IPS-NIHi7 (cell line): Measurements from ENCODE around the gene PTTG1IP.
"Not testable (repeated sequence)": the region's sequence is repeated elsewhere in the genome, so short reads cannot be mapped to it uniquely, and the experiment has no call there.

Source experiments
- DNase-seq: peaks from one replicate; pipeline ENCODE4 v3.0.0; 2012; ENCODE audit warnings: mixed read lengths; ENCODE audit errors: extremely low spot score

Gene PTTG1IP

DNA sequence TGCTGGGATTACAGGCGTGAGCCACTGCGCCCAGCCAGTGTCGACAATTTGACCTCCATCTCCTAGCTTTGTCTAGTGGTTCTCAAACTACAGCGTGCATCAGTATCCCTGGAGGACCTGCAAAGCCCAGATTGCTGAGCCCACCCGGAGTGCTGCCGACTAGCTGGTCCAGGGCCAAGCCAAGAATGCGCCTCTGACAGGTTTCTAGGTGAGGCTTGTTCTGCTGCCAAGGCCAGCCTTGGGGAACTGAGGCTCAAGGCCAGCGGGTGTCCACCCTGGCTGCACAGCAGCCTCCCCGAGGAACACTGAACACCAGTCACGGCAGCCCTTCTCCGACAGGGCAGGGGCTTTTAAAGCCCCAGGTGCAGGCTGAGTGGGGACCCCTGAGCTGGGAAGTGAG, 9.8 kb upstream of the PTTG1IP start:
- no peak for DNase-seq

DNA sequence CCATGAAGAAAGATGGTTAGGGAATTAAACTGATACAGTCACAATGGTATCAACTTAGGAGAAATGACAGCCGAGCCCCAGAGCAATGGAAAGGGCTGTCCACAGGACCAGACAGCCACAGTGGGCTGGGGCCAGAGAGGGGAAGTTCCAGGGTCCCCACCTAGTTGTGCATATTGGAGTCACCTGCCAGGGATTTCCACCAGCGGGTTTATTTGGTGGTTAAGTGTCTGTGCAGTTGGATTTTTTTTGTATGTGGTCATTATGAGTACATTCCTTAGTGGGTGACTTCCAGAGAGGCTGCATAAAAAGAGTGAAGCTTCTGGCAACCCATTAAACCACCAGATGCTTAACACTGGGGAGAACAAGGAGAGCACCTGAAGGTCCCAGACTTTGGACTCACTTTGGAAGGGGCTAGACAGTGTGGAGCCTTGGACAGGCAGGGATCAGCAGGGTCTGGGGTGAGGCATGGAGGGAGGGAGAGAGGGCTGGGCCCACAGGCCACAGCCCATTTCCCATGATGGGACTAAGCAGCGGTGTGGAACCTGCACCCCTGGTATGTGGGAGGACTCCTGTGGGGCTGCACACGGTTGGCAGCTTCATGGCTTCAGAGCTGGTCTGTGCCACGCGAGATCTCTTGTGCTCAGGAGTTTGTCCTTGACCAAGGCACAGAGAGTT, 7.8 kb upstream of the PTTG1IP start:
- DNase-seq: no peak

DNA sequence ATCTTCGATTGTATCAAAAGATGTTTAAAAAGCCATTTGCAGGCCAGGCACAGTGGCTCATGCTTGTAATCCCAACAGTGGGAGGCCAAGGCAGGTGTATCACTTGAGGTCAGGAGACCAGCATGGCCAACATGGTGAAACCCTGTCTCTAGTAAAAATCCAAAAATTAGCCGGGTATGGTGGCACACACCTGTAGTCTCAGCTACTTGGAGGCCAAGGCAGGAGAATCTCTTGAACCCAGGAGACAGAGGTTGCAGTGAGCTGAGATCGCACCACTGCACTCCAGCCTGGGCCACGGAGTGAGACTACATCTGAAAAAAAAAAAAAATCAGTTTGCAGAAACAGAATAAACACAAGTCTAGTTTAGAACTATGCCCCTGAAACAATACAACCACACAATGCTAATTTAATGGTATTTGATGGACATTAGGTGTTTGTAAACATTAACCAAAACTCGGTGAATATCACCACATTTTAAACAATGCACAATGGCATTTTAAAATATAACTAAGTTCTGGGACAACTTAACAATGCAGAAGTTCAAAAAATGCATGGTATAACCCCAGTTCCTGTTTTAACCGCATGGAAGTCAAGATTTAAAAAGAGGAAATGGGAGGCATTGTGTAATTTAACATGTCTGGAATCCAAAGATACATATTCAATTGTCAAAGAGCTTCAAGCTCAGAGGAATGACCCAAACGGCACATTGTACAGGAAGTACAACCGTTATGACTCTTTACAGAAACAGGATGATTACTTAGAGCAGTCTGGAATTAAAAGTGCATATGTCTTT, 7.1 kb upstream of the PTTG1IP start:
- no peak for DNase-seq

DNA sequence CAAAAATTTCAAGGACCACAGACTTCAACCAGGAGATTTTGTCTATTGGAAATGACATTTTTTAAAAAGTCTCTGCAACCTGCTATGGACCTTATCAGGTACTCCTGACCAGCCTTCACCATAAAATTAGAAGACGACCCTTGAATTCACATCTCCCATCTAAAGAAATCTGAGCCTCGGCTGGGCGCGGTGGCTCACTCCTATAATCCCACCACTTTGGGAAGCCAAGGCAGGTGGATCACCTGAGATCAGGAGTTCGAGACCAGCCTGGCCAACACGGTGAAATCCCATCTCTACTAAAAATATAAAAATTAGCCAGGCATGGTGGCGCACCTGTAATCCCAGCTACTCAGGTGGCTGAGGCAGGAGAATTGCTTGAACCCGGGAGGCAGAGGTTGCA, 5.7 kb upstream of the PTTG1IP start:
- not testable (repeated sequence) for DNase-seq

DNA sequence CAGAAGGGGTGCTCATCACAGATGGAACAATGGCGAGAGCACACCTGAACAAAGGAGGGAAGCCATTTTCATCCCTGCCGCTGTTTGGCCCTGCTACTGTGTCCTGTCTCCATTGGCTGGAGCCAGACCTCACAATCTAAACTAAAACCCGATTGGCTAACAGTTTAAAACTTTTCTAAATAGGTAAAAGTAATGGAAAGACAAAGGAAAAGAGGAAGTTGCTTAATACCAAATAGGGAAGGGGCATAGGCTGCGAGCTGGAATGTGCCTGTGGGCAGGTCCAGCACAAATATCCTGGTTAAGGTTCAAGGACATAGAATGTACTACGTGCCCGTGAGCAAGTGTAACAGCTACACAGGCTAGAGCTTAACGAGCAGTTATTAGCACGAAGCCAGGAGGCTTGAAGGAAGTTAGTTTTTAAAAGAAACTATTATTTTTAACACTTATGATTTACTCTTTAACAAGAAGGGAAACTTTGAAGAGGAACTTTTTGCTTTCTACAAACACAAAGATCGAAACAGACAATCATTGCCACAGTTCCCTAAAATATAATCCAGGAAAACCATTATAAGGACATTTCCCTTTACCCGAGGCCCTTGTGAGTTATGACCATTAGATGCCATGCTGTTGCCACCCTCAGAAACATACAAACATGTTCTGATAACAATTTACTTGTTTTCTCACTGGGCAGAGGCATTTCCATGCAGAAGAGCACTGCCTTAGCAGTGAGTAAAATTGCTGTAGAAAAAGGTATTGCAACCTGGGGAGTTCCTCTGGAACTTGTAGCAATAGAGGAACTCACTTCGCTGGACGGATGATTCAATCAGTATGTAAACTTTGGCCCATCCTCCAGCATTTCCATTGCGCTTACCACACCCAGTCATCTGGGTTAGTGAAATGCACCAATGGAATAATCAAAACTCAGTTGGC, 4.8 kb upstream of the PTTG1IP start:
- no peak for DNase-seq

DNA sequence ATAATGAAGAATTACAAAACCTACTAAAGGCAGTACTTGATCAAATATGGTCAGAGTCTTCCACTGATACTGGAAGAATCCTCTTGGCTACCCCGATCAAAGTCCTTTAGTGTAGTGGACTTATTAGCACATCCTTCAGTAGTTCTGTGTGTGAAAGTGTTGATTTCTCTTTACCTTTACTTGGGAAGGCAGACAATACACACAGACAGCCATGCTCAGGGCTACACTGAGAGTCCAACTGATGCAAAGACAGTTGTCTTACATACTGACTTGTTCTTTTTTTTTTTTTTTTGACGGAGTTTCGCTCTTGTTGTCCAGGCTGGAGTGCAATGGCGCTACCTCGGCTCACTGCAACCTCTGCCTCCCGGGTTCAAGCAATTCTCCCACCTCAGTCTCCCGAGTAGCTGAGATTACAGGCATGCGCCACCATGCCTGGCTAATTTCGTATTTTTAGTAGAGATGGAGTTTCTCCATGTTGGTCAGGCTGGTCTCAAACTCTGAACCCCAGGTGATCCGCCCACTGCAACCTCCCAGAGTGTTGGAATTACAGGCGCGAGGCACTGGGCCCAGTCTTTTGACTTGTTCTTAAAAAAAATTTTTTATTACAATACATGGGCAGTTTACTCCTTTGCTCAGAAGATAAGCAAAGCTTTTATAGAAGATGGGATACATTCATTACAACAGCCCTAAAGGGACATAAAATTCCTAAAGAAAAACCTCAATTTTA, 3.5 kb upstream of the PTTG1IP start:
- DNase-seq: no peak

DNA sequence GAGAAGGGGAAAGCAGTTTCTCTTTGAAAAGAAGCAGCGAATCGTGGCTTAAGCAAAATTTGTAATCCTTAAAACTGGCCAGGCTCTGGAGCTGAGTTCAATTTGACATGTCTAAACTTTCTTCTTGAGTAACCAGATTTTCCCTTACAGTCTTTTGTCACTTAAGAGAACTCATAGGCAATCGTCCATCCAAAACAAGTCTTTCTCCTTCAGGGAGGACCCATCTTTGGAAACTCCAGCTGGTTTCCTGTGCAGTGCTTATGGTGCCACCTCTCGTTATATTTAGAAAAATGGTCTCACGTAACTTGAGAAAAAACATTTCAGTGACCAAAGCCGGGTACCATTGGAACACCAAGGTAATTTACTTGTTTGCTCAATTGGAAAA, 1.8 kb upstream of the PTTG1IP start:
- no peak for DNase-seq

DNA sequence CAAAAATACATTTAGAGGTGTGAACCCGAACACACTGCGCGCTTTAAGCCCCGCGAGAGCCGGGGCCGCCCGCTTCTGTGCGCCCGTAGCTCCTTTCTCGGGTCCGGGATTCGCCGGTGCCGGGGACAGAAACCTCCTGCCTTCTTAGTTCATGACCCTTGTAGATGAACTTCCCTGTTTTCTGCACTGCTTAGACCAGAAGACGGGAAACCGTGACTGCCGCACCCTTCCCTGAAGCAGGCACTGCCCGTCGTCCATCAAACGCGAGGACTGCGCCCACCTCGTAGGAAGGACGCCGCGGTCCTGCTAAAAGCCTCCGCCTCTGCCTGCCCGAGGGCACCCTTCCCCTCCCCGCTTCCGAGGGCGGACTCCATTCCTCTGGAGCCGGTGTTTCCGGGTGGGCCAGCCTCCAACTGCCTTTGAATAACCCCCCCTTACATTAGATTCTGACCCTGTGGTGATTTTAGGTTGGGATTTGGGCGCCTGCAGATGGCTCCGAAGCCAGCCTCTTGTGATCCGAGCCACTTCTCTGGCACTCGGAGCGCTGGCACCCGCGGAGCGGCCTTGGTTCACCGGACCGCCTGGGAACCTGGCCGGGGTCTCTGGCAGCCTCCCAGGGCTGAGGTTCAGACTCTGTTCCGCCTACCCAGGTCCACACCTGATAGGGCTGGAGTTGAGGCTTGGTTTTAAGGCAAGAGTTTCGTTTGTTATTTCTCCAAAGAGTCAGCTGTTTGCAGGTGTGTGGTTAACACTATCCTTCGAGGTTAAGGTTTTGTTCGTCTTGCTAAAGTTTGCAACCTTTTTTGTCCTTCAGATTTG, 1.2 kb upstream of the PTTG1IP start:
- peak; percentile 43 for DNase-seq

DNA sequence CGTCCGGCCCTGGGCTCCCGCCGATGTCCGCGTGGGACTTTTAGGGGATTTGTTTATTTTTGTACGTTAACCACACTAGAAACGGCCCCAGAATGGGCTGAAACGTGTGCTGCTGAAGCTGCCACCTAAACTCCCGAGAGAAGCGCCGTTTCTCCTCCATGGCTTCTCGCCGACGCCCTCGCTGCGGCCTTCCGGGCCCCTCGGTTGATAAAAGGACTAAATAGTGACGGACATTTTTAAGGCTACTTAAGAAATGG, 678 bp upstream of the PTTG1IP start:
- no peak for DNase-seq

DNA sequence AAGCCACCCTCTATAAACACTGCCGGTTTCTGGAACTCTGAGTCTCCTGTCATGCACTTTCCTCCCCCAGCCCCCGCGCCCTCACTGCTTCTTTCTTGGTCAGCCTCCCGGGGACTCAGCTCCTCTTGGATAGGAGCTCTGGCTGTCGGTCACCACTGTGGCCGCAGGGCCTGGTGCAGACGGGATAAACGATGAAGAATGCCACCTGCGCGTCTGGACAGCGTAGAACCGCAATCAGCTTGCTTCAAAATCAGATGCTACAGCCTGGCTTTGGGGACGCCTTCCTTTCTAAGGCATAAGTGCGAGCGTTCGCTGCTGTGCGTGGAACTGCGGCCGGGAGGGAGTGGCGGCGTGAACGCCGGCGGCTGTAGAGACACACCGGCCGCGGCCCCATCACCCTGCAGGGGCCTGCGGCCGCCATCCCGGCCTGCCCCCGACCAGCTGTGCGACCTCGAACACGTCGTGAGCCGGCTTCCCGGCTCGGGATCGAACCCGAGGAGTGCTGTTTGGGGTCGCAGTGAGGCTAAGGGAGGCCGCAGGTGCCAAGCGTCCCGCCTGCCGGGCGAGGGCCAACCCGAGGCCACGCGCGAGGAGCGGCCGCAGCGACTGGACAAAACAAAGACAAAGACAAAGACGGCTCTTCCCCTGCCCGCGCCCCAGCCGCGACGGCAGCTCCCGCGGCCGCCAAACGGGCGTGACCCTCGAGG, 688 bp downstream of the PTTG1IP start:
- DNase-seq: no peak

DNA sequence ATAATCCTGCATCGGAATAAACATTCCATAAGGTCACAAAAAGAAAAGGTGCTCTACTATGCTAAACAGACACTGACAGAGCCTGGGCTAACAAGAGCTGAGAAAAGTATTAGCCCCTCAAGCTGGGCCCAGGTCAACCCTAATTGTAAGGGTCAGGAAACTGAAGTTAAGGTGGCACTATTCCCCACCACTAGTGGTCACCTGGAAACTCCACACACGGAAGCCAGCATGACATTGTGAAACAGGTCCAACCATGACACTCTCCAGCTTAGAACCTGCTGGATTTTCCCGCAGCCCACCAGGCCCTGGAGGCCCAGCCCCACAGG, 1.2 kb downstream of the PTTG1IP start:
- no peak for DNase-seq

DNA sequence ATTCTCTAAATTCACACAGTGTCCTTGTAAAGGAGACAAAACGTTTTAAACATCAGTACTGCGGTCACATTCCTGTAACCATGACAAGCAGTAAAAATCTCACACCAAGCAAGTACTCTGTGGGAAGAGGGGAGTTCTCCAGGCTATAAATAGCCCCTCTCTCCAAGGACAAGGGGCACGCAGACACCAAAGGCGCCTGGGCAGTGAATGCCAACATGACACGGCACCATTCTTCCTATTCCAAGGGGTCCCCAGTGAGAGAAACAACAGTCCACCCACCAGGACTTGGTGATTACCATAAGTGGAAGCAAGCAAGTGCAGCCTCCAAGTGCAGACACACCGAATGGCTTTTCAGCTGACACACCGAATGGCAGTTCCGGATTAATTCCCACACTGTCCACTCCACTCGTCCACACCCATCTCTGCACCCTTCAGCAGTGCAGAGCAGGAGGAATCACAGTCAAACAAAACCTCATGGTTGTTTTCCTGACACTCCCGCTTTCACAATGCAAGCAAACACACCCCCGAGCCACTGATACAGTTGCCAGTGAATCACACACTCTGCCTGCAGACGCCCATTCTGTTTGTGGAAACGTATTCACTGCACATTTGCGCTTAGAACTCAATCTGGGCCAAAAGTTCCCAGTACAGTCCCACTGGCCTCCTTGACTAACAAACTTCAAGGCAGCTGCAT, 1.8 kb downstream of the PTTG1IP start:
- no peak for DNase-seq

DNA sequence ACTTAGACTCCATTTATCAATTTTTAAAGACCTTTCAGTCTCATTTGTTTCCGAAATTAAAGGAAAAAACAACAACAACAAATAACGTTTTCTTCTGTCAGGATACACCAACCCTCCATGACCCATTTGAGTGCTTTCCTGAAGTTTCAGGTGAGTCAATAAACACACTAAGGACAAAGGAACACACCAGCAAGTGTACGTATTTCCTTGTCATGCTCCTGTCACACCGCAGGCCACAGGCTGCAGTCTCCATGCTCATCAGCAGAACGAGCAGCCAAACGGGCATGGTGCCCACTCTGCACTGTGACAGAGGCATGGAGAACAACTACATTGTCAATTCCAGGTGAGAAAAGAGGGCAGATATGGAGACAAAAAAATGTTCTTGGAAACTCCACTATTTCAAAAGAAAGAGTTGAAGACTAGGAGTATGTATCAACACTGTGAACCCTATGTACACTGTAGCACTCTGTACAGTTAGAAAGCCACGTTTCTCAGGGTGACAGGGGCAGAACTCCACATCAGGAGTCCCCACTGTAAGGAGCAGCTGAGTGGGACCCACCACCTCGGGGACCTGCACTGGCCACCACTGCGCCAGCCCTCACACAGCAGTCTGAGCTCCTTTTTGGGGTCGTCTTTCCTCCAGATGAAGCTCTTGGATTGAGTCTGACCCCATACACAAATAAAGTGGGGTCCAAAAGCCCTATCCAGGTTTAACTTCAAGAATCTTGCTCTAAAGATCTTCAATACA, 2.6 kb downstream of the PTTG1IP start:
- no peak for DNase-seq

DNA sequence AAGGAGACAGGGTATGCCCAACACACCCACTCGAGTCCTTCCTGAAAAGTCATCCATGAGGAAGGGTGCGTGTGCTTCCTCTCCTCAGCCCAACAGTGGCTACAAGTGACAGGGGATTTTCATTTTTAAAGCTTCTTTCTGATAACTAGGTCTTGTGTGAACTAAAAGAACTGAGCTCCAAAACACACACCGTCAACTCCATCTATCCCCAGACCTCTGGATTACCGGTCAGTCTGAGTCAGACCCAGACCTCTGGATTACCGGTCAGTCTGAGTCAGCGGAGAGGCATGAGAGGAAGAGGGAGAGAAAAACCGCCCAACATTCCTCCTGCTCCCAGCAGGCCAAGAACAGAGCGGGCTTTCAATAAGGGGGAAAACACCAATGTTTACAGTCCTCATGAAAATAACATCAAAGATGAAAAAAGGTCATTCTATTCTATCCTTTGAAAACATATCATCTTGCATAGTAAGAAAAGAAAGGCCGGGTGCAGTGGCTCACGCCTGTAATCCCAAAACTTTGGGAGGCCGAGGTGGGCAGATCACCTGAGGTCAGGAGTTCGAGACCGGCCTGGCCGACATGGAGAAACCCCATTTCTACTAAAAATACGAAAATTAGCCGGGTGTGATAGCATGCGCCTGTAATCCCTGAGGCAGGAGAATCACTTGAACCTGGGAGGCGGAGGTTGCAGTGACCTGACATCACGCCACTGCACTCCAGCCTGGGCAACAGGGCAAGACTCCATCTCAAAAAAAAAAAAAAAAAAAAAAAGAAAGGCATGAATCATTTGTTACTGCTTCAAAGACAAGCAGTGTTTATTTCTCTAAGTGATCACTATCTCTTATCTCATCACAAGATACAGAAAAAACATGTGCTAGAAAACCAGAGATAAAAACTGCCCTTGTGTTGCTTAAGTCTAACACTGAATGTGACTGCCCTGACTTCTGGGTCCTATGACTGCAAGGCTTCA, 3.4 kb downstream of the PTTG1IP start:
- peak; percentile 44 for DNase-seq

DNA sequence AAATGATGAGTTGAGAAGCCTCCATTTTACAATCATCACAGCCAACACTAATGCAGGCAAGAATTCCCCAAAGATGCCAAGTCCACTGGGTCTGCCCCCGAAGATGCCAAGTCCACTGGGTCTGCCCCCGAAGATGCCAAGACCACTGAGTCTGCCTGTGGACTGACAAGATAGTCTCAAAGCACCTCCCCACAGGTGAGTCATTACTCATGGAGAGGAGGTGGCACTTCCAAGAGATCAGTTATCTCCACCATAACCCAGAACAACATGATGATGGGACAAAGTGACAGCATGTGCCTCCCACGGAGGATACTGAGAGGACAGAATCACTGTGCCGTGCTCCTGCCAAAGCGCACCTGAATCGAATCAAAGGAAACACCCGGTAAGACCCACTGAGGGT, 4.8 kb downstream of the PTTG1IP start:
- no peak for DNase-seq

DNA sequence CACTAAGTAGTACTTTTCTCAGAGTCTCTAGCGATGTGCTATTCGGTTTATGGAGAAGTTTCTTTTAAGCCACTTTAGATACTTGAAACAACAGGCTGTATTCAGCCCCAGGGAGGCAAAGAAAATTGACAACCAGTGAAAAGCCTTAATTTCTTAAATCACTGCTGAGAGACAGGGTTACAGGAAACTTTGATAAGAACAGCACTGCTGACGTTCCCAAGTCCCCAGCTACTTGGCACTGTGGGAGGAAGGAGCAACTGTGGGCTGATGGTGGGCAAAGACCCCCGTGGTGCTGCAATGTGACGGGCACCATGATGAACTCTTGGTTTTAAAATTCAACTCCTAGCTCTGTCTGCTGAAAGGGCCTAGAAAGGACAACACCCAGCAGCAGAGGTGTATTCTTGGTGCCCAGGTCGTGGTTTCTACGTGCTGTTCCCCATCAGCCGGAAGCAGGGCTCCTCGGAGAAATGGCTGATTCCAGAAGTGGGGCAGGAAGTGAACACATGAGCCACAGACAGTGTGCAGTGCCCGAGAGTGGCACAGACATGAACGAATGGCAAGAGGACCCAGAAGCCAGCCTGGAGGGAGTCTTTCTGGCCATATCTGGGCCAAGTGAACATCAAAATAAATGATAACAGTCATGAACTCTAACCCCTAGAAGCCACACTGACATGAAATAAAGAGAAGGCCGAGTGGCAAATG, 5.3 kb downstream of the PTTG1IP start:
- no peak for DNase-seq

DNA sequence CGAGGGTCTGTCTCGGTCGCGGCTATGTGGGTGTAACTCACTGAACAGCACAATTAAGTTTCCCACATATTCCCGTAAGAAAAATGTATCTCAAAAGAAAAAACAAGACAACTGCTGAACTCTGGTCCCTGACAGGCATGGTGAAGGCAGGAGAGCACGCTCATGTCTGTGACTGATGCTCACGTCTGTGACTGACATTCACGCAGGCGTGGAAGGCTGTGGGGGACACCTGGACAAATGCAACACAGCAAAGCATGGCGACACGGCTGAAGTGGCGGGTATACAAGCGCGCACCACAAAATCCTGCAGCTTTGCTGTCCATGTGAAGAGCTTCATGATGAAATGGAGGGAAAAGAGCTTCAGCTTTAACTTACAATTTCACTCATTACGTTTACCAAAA, 6.0 kb downstream of the PTTG1IP start:
- DNase-seq: no peak

DNA sequence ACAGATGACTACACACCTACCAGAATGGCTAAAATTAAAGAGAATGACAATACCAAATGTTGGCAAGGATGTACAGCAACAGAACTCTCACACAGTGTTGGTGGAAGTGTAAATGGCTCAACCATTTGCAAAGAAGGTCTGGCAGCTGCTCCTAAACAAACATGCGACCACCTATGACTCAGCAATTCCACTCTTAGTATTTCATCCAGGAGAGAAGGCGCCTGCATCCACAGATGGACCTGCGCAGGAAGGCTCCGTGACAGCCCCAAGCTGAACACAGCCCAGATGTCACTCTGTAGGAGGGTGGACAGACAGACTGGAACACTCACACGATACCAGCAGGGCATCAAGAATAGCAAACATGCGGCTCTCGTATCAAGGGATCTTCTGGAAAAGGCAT, 6.7 kb downstream of the PTTG1IP start:
- no peak for DNase-seq
